Neural progenitor cell (in vitro differentiated cells): Measurements from ENCODE around the gene ABCA1.

ENCODE experiments used
- CTCF ChIP-seq: fragments of 200-600 bp; sonication (generic); IDR thresholded peaks from 2 replicates; pipeline ENCODE4 v1.5.1; 2017; ENCODE audit warnings: antibody characterized with exemption, mild to moderate bottlenecking
- EZH2 ChIP-seq: fragments of 200-600 bp; sonication (generic); IDR thresholded peaks from 2 replicates; pipeline ENCODE4 v1.6.1; 2017; ENCODE audit warnings: antibody characterized with exemption, mild to moderate bottlenecking, moderate library complexity
- EZH2phosphoT487 ChIP-seq: fragments of 200-600 bp; sonication (generic); IDR thresholded peaks from 2 replicates; pipeline ENCODE4 v1.6.1; 2017; ENCODE audit warnings: antibody characterized with exemption

- TF ChIP-seq EZH2 (no peak), CTCF (peak; percentile 39), EZH2phosphoT487 (no peak)
Observed at GRCh38 chr9:104780796-104781395, 147.1 kb downstream of the ABCA1 start.
